IgD-negative memory B cell (primary cell): ENCODE results near the gene GRK5. TPM values are rescaled to one million over a fixed set of nuclear protein-coding genes. Genes with fewer than 3 reads are reported as not detected.

Source experiments
- H3K27ac Mint-ChIP-seq, 3 donors: one replicate each; pipeline ENCODE4 v1.8.0; 2020 to 2022; ENCODE audit warnings: mild to moderate bottlenecking in 3 of 3, mixed read lengths in 3 of 3, moderate library complexity in 1 of 3
- H3K27me3 Mint-ChIP-seq: one replicate; pipeline ENCODE4 v1.8.0; 2021; ENCODE audit warnings: mixed read lengths
- H3K36me3 Mint-ChIP-seq: one replicate; pipeline ENCODE4 v1.8.0; 2020; ENCODE audit warnings: mild to moderate bottlenecking, mixed read lengths
- H3K4me1 Mint-ChIP-seq, 3 donors: one replicate each; pipeline ENCODE4 v1.8.0; 2020 to 2022; ENCODE audit warnings: mixed read lengths in 3 of 3, mild to moderate bottlenecking in 1 of 3
- H3K4me3 Mint-ChIP-seq, 4 donors: one replicate each; pipeline ENCODE4 v1.8.0; 2020 to 2022; ENCODE audit warnings: mild to moderate bottlenecking in 4 of 4, mixed read lengths in 4 of 4, moderate library complexity in 3 of 4
- H3K9me3 Mint-ChIP-seq, 3 donors: one replicate each; pipeline ENCODE4 v1.8.0; 2020 to 2021; ENCODE audit warnings: mixed read lengths in 3 of 3, mild to moderate bottlenecking in 1 of 3
- polyA plus RNA-seq: library from polyadenylated mRNA; unstranded; fragments of 300-500 nt; fragmentation: Illumina TruSeq; gene quantifications from one replicate; pipeline ENCODE4 v1.2.3, GENCODE V29; 2021

Gene GRK5
- polyA plus RNA-seq, 1 donor from 2014 or later = 18.1 TPM

GRCh38 chr10:119349937-119350501, 142.6 kb downstream of the GRK5 start:
- peaks cover 5 to 9% (median 6%) of the 10 kb centered on the region in 3 donors for H3K4me1 Mint-ChIP-seq
- peaks cover 0 to 11% (median 1%) of the 10 kb centered on the region in 3 donors for H3K9me3 Mint-ChIP-seq
- H3K4me3 Mint-ChIP-seq = no peak overlapping the region
- peak overlapping the region in 1 of 3 donors; percentile 16 for H3K27ac Mint-ChIP-seq
- peaks cover 24% of the 10 kb centered on the region for H3K36me3 Mint-ChIP-seq
- no peaks in the 10 kb centered on the region for H3K27me3 Mint-ChIP-seq

GRCh38 chr10:119350502-119351097, 143.2 kb downstream of the GRK5 start:
- Mint-ChIP-seq H3K27ac (peak overlapping the region in 1 of 3 donors; percentile 16), H3K36me3 (peaks cover 25% of the 10 kb centered on the region), H3K4me1 (peaks cover under 1 to 6% (median 4%) of the 10 kb centered on the region in 3 donors), H3K4me3 (peak overlapping the region in 1 of 4 donors; percentile 32), H3K27me3 (no peaks in the 10 kb centered on the region), H3K9me3 (peaks cover under 1 to 11% (median 2%) of the 10 kb centered on the region in 3 donors)

- Mint-ChIP-seq H3K4me3 (no peak overlapping the region), H3K27ac (peak overlapping the region in 1 of 3 donors; percentile 51), H3K9me3 (peaks cover 1 to 17% (median 7%) of the 10 kb centered on the region in 3 donors), H3K27me3 (no peaks in the 10 kb centered on the region), H3K36me3 (peaks cover 29% of the 10 kb centered on the region), H3K4me1 (peaks cover 4 to 6% (median 4%) of the 10 kb centered on the region in 3 donors)
Observed at GRCh38 chr10:119351189-119351588, 143.8 kb downstream of the GRK5 start.

- H3K36me3 Mint-ChIP-seq = peaks cover 36% of the 10 kb centered on the region
- peaks cover 4 to 17% (median 7%) of the 10 kb centered on the region in 3 donors for H3K9me3 Mint-ChIP-seq
- no peaks in the 10 kb centered on the region for H3K27me3 Mint-ChIP-seq
- H3K27ac Mint-ChIP-seq = no peak overlapping the region
- peaks cover 6 to 12% (median 11%) of the 10 kb centered on the region in 3 donors for H3K4me1 Mint-ChIP-seq
- H3K4me3 Mint-ChIP-seq = no peak overlapping the region
Observed at GRCh38 chr10:119352042-119352441, 144.7 kb downstream of the GRK5 start.

- Mint-ChIP-seq H3K4me3 (no peak overlapping the region), H3K9me3 (peaks cover 4 to 17% (median 7%) of the 10 kb centered on the region in 3 donors), H3K4me1 (peaks cover 6 to 13% (median 12%) of the 10 kb centered on the region in 3 donors), H3K27me3 (no peaks in the 10 kb centered on the region), H3K36me3 (peaks cover 39% of the 10 kb centered on the region), H3K27ac (no peak overlapping the region)
Observed at GRCh38 chr10:119352807-119353206, 145.4 kb downstream of the GRK5 start.

- Mint-ChIP-seq H3K9me3 (peaks cover 4 to 17% (median 7%) of the 10 kb centered on the region in 3 donors), H3K4me3 (no peak overlapping the region), H3K4me1 (peaks cover 7 to 15% (median 12%) of the 10 kb centered on the region in 3 donors), H3K36me3 (peaks cover 40% of the 10 kb centered on the region), H3K27ac (peak overlapping the region in 1 of 3 donors; percentile 53), H3K27me3 (no peaks in the 10 kb centered on the region)
Observed at GRCh38 chr10:119353421-119353820, 146.1 kb downstream of the GRK5 start.

- Mint-ChIP-seq H3K27me3 (no peaks in the 10 kb centered on the region), H3K27ac (no peak overlapping the region), H3K9me3 (peaks cover 4 to 13% (median 7%) of the 10 kb centered on the region in 3 donors), H3K4me3 (no peak overlapping the region), H3K4me1 (peaks cover 9 to 18% (median 17%) of the 10 kb centered on the region in 3 donors), H3K36me3 (peaks cover 34% of the 10 kb centered on the region)
Observed at GRCh38 chr10:119355930-119356329, 148.6 kb downstream of the GRK5 start.

- Mint-ChIP-seq H3K27ac (no peak overlapping the region), H3K36me3 (peaks cover 22% of the 10 kb centered on the region), H3K9me3 (peaks cover 4 to 6% (median 5%) of the 10 kb centered on the region in 3 donors), H3K4me3 (peak overlapping the region in 1 of 4 donors; percentile 71), H3K4me1 (peaks cover 9 to 17% (median 17%) of the 10 kb centered on the region in 3 donors), H3K27me3 (no peaks in the 10 kb centered on the region)
Observed at GRCh38 chr10:119357412-119358151, 150.2 kb downstream of the GRK5 start.

- H3K9me3 Mint-ChIP-seq = peaks cover 4 to 6% (median 5%) of the 10 kb centered on the region in 3 donors
- H3K27me3 Mint-ChIP-seq = no peaks in the 10 kb centered on the region
- H3K27ac Mint-ChIP-seq = peak overlapping the region in 1 of 3 donors; percentile 59
- H3K36me3 Mint-ChIP-seq = peaks cover 18% of the 10 kb centered on the region
- H3K4me1 Mint-ChIP-seq = peaks cover 7 to 17% (median 14%) of the 10 kb centered on the region in 3 donors
- H3K4me3 Mint-ChIP-seq = peak overlapping the region in 1 of 4 donors; percentile 33
Observed at GRCh38 chr10:119358152-119358512, 150.8 kb downstream of the GRK5 start.

GRCh38 chr10:119358567-119358966, 151.2 kb downstream of the GRK5 start:
- H3K36me3 Mint-ChIP-seq = peaks cover 18% of the 10 kb centered on the region
- H3K9me3 Mint-ChIP-seq = peaks cover 4 to 6% (median 5%) of the 10 kb centered on the region in 3 donors
- peaks cover 6 to 17% (median 12%) of the 10 kb centered on the region in 3 donors for H3K4me1 Mint-ChIP-seq
- H3K27me3 Mint-ChIP-seq = no peaks in the 10 kb centered on the region
- H3K4me3 Mint-ChIP-seq = peak overlapping the region in 2 of 4 donors; percentile 11 to 33
- H3K27ac Mint-ChIP-seq = peak overlapping the region in 1 of 3 donors; percentile 59

- Mint-ChIP-seq H3K4me3 (peak overlapping the region in 1 of 4 donors; percentile 11), H3K36me3 (peaks cover 18% of the 10 kb centered on the region)
Observed at GRCh38 chr10:119359025-119359424, 151.7 kb downstream of the GRK5 start.

GRCh38 chr10:119360181-119360921, 153.0 kb downstream of the GRK5 start:
- peak overlapping the region in 1 of 4 donors; percentile 47 for H3K4me3 Mint-ChIP-seq
- peak overlapping the region in 2 of 3 donors; percentile 41 to 86 for H3K27ac Mint-ChIP-seq
- H3K9me3 Mint-ChIP-seq = peaks cover 4 to 6% (median 5%) of the 10 kb centered on the region in 3 donors
- H3K4me1 Mint-ChIP-seq = peaks cover 6 to 21% (median 12%) of the 10 kb centered on the region in 3 donors
- H3K36me3 Mint-ChIP-seq = peaks cover 18% of the 10 kb centered on the region
- no peaks in the 10 kb centered on the region for H3K27me3 Mint-ChIP-seq

More at GRCh38 chr10:119359025-119359424, 151.7 kb downstream of the GRK5 start:
- H3K9me3 Mint-ChIP-seq = peaks cover 4 to 6% (median 5%) of the 10 kb centered on the region in 3 donors
- H3K4me1 Mint-ChIP-seq = peaks cover 6 to 17% (median 12%) of the 10 kb centered on the region in 3 donors
- no peaks in the 10 kb centered on the region for H3K27me3 Mint-ChIP-seq
- H3K27ac Mint-ChIP-seq = peak overlapping the region in 1 of 3 donors; percentile 53

GRCh38 chr10:119361037-119361436, 153.7 kb downstream of the GRK5 start:
- H3K27me3 Mint-ChIP-seq = no peaks in the 10 kb centered on the region
- peaks cover under 1 to 2% (median 1%) of the 10 kb centered on the region in 3 donors for H3K9me3 Mint-ChIP-seq
- peaks cover 6 to 19% (median 12%) of the 10 kb centered on the region in 3 donors for H3K4me1 Mint-ChIP-seq
- H3K36me3 Mint-ChIP-seq = peaks cover 13% of the 10 kb centered on the region
- no peak overlapping the region for H3K27ac Mint-ChIP-seq
- H3K4me3 Mint-ChIP-seq = peak overlapping the region in 1 of 4 donors; percentile 22

GRCh38 chr10:119362122-119362521, 154.8 kb downstream of the GRK5 start:
- H3K27me3 Mint-ChIP-seq = no peaks in the 10 kb centered on the region

More at GRCh38 chr10:119362122-119362521, 154.8 kb downstream of the GRK5 start:
- Mint-ChIP-seq H3K9me3 (no peaks in the 10 kb centered on the region), H3K36me3 (peaks cover 8% of the 10 kb centered on the region), H3K27ac (no peak overlapping the region), H3K4me1 (peaks cover 4 to 9% (median 9%) of the 10 kb centered on the region in 3 donors), H3K4me3 (no peak overlapping the region)
